ENCODE data around the gene MRPL53. TPM values are rescaled to one million over a fixed set of nuclear protein-coding genes. Genes with fewer than 3 reads are reported as not detected.

The MRPL53 gene
- total RNA-seq, 1 donor from 2014 or later, result 61.5 TPM

- Mint-ChIP-seq H3K27me3 (ENCODE audit: unreplicated experiment) (peaks cover 39% of the 10 kb centered on the region), H3K27ac (ENCODE audit: unreplicated experiment) (no peak overlapping the region), H3K36me3 (ENCODE audit: unreplicated experiment) (peaks cover 15% of the 10 kb centered on the region), H3K9me3 (ENCODE audit: unreplicated experiment) (no peaks in the 10 kb centered on the region), H3K4me1 (ENCODE audit: unreplicated experiment) (peaks cover 71% of the 10 kb centered on the region), H3K4me3 (ENCODE audit: unreplicated experiment) (peak overlapping the region; percentile 71)
- DNase-seq (ENCODE audit: extremely low spot score, unreplicated experiment), result no peak
- no peak for TF ChIP-seq CTCF (IDR thresholded peaks at IDR 0.05)
These were observed 29.0 kb upstream of the MRPL53 start for GRCh38 chr2:74501335-74502071.

- no peak for DNase-seq (ENCODE audit: extremely low spot score, unreplicated experiment)
- H3K4me3 Mint-ChIP-seq (ENCODE audit: unreplicated experiment), result no peak overlapping the region
- no peak for TF ChIP-seq CTCF (IDR thresholded peaks at IDR 0.05)
- H3K9me3 Mint-ChIP-seq (ENCODE audit: unreplicated experiment), result no peaks in the 10 kb centered on the region
- H3K4me1 Mint-ChIP-seq (ENCODE audit: unreplicated experiment), result peaks cover 62% of the 10 kb centered on the region
- H3K27me3 Mint-ChIP-seq (ENCODE audit: unreplicated experiment), result peaks cover 39% of the 10 kb centered on the region
- H3K27ac Mint-ChIP-seq (ENCODE audit: unreplicated experiment), result no peak overlapping the region
- peaks cover 18% of the 10 kb centered on the region for H3K36me3 Mint-ChIP-seq (ENCODE audit: unreplicated experiment)
These were observed 28.1 kb upstream of the MRPL53 start for GRCh38 chr2:74500578-74500946.

- Mint-ChIP-seq H3K4me1 (ENCODE audit: unreplicated experiment) (peaks cover 57% of the 10 kb centered on the region), H3K27ac (ENCODE audit: unreplicated experiment) (no peak overlapping the region), H3K27me3 (ENCODE audit: unreplicated experiment) (peaks cover 39% of the 10 kb centered on the region), H3K4me3 (ENCODE audit: unreplicated experiment) (peak overlapping the region; percentile 10), H3K9me3 (ENCODE audit: unreplicated experiment) (no peaks in the 10 kb centered on the region), H3K36me3 (ENCODE audit: unreplicated experiment) (peaks cover 14% of the 10 kb centered on the region)
- no peak for TF ChIP-seq CTCF (IDR thresholded peaks at IDR 0.05)
- DNase-seq (ENCODE audit: extremely low spot score, unreplicated experiment), result no peak
These were observed 27.6 kb upstream of the MRPL53 start for GRCh38 chr2:74499940-74500577.

GRCh38 chr2:74499267-74499939, 26.9 kb upstream of the MRPL53 start, which contains the start of gene LBX2:
Gene LBX2, minus strand, starts transcription at chr2:74499603. Its CDS starts 66 bp downstream, at chr2:74499537.
- Mint-ChIP-seq H3K4me1 (ENCODE audit: unreplicated experiment) (peaks cover 51% of the 10 kb centered on the region), H3K9me3 (ENCODE audit: unreplicated experiment) (no peaks in the 10 kb centered on the region), H3K27ac (ENCODE audit: unreplicated experiment) (peak within 1 kb of the TSS; percentile 40), H3K4me3 (ENCODE audit: unreplicated experiment) (peak within 1 kb of the TSS; percentile 76), H3K27me3 (ENCODE audit: unreplicated experiment) (peaks cover 39% of the 10 kb centered on the region), H3K36me3 (ENCODE audit: unreplicated experiment) (peaks cover 8% of the 10 kb centered on the region)
- TF ChIP-seq CTCF (IDR thresholded peaks at IDR 0.05), result no peak
- no peak for DNase-seq (ENCODE audit: extremely low spot score, unreplicated experiment)

All from osteocyte (in vitro differentiated cells).